VCaP (cell line): ENCODE data around the gene ANKRD33B.
"Not testable (repeated sequence)": the region's sequence is repeated elsewhere in the genome, so short reads cannot be mapped to it uniquely, and the experiment has no call there.

Experiments
- H3K27ac ChIP-seq: fragments of 450-650 bp; 2 replicates; pipeline ENCODE4 v1.5.1; 2017
- CTCF ChIP-seq: fragments of 450-650 bp; conservative IDR thresholded peaks from 2 replicates; pipeline ENCODE4 v1.5.1; 2017; ENCODE audit warnings: mild to moderate bottlenecking, moderate library complexity

Gene ANKRD33B

GRCh38 chr5:10601246-10602030 lies 37.6 kb downstream of the ANKRD33B start:
- H3K27ac ChIP-seq = peak overlapping the region; percentile 48
- TF ChIP-seq CTCF = no peak

- TF ChIP-seq CTCF = no peak
- H3K27ac ChIP-seq = peak overlapping the region; percentile 48; the same call in 1 of the 2 replicates
Observed at GRCh38 chr5:10602031-10602806, 38.3 kb downstream of the ANKRD33B start.

GRCh38 chr5:10604975-10605374 lies 41.1 kb downstream of the ANKRD33B start:
- H3K27ac ChIP-seq = no peak overlapping the region
- no peak for TF ChIP-seq CTCF

GRCh38 chr5:10606632-10607022 lies 42.8 kb downstream of the ANKRD33B start:
- H3K27ac ChIP-seq = not testable (repeated sequence)

GRCh38 chr5:10607023-10607665 lies 43.3 kb downstream of the ANKRD33B start:
- H3K27ac ChIP-seq = no peak overlapping the region
- no peak for TF ChIP-seq CTCF

- H3K27ac ChIP-seq = no peak overlapping the region
- TF ChIP-seq CTCF = no peak
Observed at GRCh38 chr5:10607666-10608073, 43.8 kb downstream of the ANKRD33B start.

- H3K27ac ChIP-seq = not testable (repeated sequence)
Observed at GRCh38 chr5:10608081-10608480, 44.2 kb downstream of the ANKRD33B start.

- no peak for TF ChIP-seq CTCF
- H3K27ac ChIP-seq = no peak overlapping the region
Observed at GRCh38 chr5:10610058-10610457, 46.2 kb downstream of the ANKRD33B start.
